IPS DF 4.7 (cell line): Measurements from ENCODE around the gene PGBD1.
"Not testable (repeated sequence)": the region's sequence is repeated elsewhere in the genome, so short reads cannot be mapped to it uniquely, and the experiment has no call there.

ENCODE experiments used
- DNase-seq: peaks from one replicate; pipeline ENCODE4 v3.0.0-alpha.2; 2013; ENCODE audit warnings: low spot score; ENCODE audit errors: extremely low read depth

The PGBD1 gene

GRCh38 chr6:28266962-28267694, 14.2 kb upstream of the PGBD1 start, which contains the start of gene ZSCAN26:
Gene ZSCAN26 (plus strand): TSS chr6:28267143. CDS start chr6:28271920, 4,777 bp downstream.
- peak; percentile 66 for DNase-seq

- DNase-seq = no peak
Measured at GRCh38 chr6:28267695-28268059, 13.7 kb upstream of the PGBD1 start.

- DNase-seq = no peak
Measured at GRCh38 chr6:28269492-28269891, 11.9 kb upstream of the PGBD1 start.

GRCh38 chr6:28274888-28275287, 6.5 kb upstream of the PGBD1 start:
- no peak for DNase-seq

- DNase-seq = no peak
Measured at GRCh38 chr6:28277746-28278145, 3.6 kb upstream of the PGBD1 start.

GRCh38 chr6:28280595-28281287, 631 bp upstream of the PGBD1 start:
- DNase-seq = no peak

- no peak for DNase-seq
Measured at GRCh38 chr6:28282926-28283325, 1.6 kb downstream of the PGBD1 start.

- DNase-seq = no peak
Measured at GRCh38 chr6:28291573-28291972, 10.2 kb downstream of the PGBD1 start.

- no peak for DNase-seq
Measured at GRCh38 chr6:28295326-28295725, 14.0 kb downstream of the PGBD1 start.

- no peak for DNase-seq
Measured at GRCh38 chr6:28296520-28297060, 15.2 kb downstream of the PGBD1 start.

- no peak for DNase-seq
Measured at GRCh38 chr6:28303570-28303969, 22.2 kb downstream of the PGBD1 start.

GRCh38 chr6:28306363-28306762, 25.0 kb downstream of the PGBD1 start:
- DNase-seq = not testable (repeated sequence)

GRCh38 chr6:28311139-28311823, 29.9 kb downstream of the PGBD1 start:
- DNase-seq = no peak

- no peak for DNase-seq
Measured at GRCh38 chr6:28312939-28313338, 31.6 kb downstream of the PGBD1 start.

GRCh38 chr6:28315628-28316027, 34.3 kb downstream of the PGBD1 start:
- no peak for DNase-seq

GRCh38 chr6:28317866-28318265, 36.5 kb downstream of the PGBD1 start:
- DNase-seq = not testable (repeated sequence)

GRCh38 chr6:28322661-28323060, 41.3 kb downstream of the PGBD1 start:
- DNase-seq = no peak

GRCh38 chr6:28323813-28324424, 42.5 kb downstream of the PGBD1 start:
- no peak for DNase-seq

- no peak for DNase-seq
Measured at GRCh38 chr6:28326371-28326948, 45.1 kb downstream of the PGBD1 start.

GRCh38 chr6:28330041-28330440, 48.7 kb downstream of the PGBD1 start:
- DNase-seq = no peak

- no peak for DNase-seq
Measured at GRCh38 chr6:28333047-28333446, 51.7 kb downstream of the PGBD1 start.
